DOHH2 (cell line): Measurements from ENCODE around the gene BFSP1.

Source experiments
- EZH2phosphoT487 ChIP-seq: fragments of 200-600 bp; sonication (generic); IDR thresholded peaks from 2 replicates; pipeline ENCODE4 v1.6.1; 2017; ENCODE audit warnings: borderline replicate concordance, mild to moderate bottlenecking, antibody characterized with exemption, low read length, moderate library complexity, mixed read lengths
- TF ChIP-seq, protein P1 (sequence below): fragments of 200-600 bp; sonication (generic); IDR thresholded peaks from one replicate; pipeline ENCODE4 v1.5.1; 2014; ENCODE audit warnings: antibody characterized with exemption, mild to moderate bottlenecking, low read depth, low read length; ENCODE audit not compliant: poor library complexity, severe bottlenecking

DNA sequence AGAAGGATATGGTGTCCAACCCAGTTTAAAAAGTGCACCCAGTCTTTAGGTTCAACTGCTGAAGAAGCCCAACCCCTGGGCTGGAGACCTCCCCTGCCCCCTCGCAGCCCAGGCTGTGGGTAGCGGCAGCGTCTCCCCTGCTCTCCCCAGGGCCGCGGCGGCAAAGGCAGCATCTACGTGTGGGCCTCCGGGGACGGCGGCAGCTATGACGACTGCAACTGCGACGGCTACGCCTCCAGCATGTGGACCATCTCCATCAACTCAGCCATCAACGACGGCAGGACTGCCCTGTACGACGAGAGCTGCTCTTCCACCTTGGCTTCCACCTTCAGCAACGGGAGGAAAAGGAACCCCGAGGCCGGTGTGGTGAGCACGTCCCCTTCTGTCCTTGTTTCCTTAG is 77.6 kb downstream of the BFSP1 start:
- TF ChIP-seq, protein P1, sequence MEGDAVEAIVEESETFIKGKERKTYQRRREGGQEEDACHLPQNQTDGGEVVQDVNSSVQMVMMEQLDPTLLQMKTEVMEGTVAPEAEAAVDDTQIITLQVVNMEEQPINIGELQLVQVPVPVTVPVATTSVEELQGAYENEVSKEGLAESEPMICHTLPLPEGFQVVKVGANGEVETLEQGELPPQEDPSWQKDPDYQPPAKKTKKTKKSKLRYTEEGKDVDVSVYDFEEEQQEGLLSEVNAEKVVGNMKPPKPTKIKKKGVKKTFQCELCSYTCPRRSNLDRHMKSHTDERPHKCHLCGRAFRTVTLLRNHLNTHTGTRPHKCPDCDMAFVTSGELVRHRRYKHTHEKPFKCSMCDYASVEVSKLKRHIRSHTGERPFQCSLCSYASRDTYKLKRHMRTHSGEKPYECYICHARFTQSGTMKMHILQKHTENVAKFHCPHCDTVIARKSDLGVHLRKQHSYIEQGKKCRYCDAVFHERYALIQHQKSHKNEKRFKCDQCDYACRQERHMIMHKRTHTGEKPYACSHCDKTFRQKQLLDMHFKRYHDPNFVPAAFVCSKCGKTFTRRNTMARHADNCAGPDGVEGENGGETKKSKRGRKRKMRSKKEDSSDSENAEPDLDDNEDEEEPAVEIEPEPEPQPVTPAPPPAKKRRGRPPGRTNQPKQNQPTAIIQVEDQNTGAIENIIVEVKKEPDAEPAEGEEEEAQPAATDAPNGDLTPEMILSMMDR, result no peak
- TF ChIP-seq EZH2phosphoT487, result no peak
